OCI-M2 (cell line): ENCODE measurements around the gene FAM32A.

Source experiments
- DNase-seq: peaks from one replicate; lab custom pipeline; 2025; ENCODE audit not compliant: unreplicated experiment; lab: John Stamatoyannopoulos, UW

Gene FAM32A

DNA sequence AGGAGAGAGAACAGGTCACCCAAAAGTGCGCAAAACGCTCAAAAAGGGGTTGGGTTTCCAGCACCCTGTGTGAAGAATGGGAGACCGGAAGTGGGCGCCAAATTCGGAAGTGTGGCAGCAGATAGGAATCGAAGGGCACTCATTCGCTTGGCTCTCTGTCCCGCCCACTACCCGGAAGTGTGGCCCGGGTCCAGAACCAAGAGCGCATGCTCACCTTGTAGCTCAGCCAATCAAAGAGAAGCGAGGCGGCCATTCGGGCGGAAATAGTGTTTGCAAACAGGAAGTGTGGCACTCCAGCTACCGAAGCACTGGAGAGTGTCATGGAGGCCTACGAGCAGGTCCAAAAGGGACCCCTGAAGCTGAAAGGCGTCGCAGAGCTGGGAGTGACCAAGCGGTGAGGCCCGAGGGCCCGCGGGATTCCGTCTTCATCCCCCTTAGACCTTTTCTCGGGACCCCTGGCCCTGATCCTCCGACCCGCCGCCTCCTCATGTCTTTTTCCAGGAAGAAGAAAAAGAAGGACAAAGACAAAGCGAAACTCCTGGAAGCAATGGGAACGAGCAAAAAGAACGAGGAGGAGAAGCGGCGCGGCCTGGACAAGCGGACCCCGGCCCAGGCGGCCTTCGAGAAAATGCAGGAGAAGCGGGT, at the start of gene FAM32A:
Gene FAM32A (plus strand): TSS at position 288 of the 645 bp plus-strand sequence. CDS start 33 bp downstream, at position 321.
- peak; percentile 99 for DNase-seq

DNA sequence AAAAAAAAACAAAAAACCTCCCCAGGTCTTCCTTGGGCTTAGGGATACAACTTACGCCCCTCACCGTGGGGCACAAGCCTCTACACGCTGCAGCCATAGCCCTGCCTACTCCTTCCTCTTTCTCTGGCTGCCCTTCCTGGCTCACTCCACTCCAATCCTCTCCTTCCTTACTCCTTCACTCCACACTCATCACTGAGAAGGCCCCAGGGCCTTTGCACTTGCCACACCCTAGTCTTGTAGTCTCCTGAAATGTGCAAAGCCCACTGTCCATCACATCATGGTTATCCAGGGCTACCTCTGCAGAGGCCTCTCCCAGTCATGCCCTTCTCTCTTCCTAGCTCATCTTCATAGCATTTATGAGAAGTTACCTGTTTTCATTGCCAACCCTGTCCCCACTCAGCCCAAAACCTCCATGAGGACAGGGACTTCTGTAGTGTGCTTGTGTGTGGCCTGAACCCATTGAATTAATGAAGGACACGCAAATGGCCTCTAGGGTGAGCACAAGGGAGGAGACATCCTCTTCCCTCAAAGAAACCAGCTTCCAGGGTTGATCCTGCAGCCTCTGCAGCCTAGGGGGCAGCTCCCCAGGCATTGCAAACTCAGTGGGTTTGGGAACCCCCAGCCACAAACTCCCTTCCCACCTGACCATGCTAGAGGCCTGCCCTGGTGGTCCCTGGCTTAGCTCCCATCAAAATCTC, 49.6 kb upstream of the FAM32A start:
- no peak for DNase-seq

DNA sequence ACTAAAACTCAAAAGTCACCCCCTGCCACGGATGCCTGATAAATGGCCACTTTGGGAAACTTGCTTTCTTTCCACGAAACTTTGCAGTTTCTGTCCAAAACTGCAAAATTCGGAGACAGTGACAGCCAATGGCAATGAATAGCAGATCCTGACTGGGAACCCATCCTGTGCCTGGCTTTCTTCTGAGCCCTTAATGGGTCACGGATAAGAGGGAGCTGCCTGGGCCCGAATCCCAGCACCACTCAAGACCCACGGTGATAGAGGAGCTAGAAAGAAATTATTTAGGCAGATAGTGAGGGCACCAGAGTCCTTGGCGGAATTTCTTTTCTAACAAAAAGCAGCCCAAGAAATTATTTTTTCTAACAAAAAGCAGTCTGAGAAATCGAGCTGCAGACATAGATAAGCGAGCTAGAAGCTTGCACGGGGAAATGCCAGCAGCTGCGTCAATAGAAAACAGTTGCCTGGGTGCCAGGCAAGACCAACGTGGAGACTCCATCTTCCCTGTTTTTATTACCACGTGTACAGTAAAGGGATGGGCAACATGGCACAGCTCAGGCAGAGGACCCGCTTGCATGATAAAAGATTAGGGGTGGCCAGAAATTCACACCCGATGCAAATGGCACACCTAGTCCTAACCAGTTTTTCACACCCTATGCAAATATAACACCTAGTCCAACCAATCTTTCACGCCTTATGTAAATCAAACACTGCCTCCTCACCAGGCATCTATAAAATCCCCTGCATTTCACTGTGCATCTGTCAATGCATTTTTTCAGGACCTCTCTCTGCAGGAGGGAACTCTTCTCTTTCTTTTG, 48.8 kb upstream of the FAM32A start:
- no peak for DNase-seq

DNA sequence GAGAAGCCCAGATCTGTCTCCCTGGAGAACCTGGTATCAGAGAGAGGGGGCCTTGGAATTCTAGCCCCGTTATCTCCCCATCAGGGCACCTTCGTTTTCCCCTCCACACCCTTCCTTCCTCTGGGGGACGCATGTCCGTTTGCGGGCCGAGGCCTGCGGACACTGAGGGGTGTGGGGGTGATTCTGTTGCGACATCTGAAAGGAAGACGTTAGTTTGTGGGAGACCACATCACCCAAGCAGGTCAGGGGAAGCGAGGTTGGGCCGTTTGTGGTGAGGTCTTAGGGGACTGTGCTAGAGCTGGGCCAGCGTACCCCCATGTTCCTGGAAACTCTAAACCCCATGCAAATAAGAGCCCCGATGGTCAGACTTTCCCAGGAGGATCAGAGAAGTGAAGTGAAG, 45.5 kb upstream of the FAM32A start:
- no peak for DNase-seq

DNA sequence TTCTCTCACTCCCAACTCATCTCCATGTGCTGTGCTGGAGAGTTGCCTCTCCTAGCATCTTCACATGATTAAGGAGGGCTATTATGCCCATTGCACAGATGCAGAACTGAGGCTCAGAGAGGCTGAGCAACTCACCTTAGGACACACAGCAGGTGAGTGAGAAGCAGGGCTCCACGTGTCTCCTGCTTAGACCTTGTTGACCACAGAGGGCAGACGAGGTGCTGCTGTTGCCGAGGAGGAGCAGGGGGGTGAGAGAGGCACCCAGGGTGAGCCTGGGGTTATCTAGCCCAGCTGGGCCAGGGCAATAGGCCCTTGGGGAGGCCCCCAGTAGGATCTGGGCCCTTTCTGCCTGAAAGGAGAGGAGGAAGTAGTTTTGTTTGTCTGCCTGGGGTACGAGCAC, 44.2 kb upstream of the FAM32A start:
- DNase-seq, result no peak

DNA sequence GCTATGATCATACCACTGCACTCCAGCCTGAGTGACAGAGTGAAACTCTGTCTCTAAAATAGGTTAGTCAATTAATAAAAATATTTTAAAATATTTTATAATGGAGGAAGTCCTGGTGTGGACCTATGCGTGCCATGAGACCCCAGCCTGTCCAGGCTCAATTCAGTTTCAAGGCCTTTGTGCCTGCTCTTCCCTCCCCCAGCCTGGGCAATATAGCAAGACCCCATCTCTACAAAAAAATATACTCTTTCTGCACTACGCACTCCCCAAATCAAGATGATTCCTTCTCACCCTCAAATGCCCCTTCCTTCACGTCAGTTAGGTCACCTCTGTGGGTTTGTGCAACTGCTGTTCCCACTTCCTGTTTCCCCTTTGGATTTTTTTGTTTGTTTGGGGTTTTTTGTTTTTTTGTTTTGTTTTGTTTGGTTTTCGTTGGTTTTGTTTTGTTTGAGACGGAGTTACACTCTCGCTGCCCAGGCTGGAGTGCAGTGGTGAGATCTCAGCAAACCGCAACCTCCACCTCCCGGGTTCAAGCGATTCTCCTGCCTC, 43.1 kb upstream of the FAM32A start:
- no peak for DNase-seq

DNA sequence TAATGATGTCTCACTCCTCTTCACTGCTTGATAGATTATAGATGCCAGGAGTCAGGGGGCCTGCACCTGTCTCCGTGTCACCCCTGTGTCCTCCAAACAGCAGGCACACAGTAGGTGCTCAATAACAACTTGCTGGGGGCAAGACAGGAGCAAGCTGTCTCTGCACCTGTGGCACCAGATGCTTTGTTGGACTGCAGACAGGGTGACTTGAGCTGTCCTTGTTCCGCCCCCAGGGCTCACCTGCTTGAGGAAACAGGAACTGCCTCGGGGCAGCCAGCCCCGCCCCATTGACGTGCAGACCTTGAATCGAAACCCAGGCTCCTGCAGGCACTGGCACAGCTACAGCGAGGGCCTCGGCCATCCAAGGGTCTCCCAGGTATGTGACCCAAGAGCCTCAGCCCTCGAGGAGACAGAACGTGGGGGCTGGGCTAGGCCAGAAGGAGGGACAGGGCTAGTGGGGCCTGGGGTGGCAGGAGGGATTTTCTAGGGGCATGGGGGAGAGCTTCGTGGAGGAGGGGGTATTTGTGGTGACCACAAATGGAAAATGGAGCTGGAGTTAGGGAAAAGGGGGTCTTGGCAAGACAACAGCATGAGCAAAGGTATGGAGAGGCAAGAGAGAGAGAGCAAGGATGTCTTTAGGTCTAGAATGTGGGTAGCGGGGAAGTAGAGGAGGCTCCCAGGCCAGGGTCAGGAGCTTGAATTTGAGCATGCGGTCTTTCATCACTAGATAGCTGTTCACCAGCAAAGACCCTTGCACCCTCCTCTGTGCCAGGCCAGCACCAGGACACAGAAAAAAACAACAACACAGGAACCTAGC, 41.6 kb upstream of the FAM32A start, which contains the start of gene HSH2D:
Gene HSH2D (plus strand): TSS at position 287 of the 817 bp plus-strand sequence. CDS start 5,066 bp downstream, outside the sequence.
- no peak for DNase-seq

DNA sequence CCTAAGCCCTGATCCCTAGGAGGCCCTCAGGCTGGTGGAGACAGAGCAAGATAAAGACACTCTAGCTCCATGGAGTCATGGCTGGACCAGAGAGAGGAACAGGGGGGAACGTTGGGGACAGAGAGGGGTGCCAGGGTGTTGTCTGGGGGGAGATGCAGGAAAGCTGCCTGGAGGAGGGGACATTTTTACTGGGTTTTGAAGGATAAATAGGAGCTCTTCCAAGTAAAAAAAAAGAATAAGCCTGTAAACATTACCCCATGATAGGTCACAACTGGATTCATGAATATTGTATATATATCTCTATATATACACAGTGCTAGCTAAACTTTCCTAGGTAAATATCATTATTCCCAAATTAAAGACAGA, 41.0 kb upstream of the FAM32A start:
- no peak for DNase-seq

DNA sequence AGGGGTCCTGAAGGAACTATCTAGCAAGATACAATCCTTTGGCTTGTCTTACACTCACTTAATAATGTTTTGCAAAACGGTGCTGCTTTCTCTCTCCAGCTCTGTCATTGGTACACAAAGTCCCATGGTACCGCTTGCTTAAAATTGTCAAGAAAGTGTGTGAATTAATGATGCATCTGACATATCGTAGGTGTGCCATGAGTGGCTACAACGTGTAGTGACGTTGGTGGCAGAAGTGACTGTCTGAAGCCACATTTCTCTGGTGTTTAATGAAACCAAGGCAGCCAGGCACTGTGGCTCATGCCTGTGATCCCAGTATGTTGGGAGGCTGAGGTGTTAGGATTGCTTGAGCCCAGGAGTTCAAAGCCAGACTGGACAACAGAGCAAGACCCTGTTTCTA, 39.1 kb upstream of the FAM32A start:
- DNase-seq, result no peak

DNA sequence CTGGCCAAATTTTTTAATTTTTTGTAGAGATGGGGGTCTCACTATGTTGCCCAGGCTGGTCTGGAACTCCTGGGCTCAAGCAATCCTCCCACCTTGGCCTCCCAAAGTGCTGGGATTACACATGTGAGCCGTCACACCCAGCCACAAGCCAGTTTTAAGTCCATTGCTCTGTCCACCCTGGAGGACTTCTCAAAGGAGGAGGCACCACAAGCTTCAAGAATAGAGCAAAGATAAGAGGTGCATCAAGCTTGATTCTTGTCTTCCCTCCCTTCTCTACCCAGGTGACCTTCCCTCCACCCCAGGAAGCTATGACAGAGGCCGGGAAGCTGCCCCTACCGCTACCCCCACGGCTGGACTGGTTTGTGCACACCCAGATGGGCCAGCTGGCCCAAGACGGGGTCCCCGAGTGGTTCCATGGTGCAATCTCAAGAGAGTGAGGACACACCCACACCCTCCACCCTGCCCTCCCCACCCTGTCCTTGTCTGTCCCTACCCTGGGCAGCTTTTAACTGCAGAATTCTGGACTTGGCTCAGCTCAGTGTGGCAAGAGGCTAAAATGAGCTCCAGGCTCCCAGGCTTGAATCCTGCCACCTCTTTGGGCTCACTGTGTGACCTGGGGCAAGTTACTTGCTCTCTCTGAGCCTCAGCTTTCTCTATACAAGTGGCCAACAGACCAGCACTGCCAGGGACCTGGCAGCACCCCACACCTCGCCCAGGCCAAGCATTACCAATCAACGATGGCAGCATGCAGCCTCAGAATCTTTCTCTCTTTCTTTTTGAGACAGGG, 36.6 kb upstream of the FAM32A start:
- no peak for DNase-seq

DNA sequence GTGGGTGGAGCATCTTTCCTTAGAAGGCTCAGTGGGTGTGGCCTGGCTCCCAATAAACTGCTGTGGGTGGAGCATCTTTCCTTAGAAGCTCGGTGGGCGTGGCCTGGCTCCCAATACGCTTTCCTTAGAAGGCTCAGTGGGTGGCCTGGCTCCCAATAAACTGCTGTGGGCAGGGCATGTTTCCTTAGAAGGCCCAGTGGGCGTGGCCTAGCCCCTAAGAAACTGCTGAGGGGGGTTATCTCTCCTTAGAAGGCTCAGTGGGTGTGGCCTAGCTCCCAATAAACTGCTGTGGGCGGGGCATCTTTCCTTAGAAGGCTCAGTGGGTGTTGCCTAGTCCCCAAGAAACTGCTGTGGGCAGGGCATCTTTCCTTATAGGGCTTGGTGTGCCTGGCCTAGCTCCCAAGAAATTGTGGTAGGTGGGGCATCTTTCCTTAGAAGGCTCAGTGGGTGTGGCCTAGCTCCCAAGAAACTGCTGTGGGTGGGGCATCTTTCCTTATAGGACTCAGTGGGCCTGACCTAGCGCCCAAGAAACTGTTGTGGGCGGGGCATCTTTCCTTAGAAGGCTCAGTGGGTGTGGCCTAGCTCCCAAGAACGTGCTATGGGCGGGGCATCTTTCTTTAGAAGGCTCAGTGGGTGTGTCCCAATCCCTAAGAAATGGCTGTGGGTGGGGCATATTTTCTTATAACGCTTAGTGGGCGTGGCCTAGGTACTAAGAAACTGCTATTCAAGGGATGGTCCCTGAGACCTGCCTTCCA, 31.5 kb upstream of the FAM32A start:
- DNase-seq, result no peak

DNA sequence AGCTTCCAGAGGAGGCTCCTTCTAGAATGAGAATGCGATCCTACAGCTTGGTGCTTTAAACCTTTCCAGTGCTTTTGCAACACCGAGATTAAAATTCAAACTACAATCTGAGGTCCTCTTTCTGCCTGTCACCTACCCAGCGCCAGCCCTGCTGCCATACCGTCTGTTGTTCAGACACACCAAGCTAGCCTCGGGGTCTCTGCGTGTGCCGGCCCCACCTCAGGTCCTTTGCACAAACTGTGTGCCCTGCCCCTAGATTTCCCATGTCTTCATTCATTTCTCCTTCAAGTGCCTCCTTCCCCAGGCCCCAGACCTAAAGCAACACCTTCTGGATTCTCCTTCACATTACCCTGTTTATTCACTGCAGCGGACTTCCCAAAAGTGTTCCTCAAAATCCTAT, 30.7 kb upstream of the FAM32A start:
- no peak for DNase-seq

DNA sequence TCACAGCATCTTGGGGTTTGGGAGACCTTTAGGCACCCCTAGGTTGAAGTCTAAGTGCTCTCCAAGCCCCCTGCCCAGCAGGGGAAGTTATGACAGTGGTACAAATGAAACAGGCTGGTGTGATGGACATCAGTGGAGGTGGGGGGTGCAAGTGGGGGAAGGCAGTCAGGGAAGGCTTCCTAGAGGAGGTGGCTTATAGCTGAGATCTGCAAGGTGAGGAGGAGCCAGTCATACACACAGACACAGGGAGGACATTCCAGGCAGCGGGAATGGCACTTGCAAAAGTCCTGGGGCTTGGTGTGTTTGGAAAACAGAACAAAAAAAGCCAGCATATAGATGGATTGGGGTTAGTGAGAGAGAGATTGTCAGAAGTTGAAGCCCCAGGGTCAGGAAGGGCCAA, 30.1 kb upstream of the FAM32A start:
- no peak for DNase-seq

DNA sequence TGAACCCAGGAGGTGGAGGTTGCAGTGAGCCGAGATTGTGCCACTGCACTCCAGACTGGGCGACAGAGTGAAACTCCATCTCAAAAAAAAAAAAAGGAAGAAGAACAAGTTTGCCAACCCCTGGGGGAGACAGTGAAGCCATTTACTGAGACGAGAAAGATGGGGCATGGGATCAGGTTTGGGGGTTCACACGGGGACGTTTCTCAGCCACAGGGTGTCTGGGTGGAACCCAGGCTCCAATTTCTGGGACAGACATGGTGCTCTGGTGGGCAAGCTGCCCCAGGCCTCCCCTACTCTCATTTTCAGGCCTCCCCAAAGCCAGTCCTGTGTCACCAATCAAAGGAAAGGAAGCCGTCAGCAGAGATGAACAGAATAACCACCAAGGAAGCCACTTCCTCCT, 28.3 kb upstream of the FAM32A start:
- DNase-seq, result no peak

DNA sequence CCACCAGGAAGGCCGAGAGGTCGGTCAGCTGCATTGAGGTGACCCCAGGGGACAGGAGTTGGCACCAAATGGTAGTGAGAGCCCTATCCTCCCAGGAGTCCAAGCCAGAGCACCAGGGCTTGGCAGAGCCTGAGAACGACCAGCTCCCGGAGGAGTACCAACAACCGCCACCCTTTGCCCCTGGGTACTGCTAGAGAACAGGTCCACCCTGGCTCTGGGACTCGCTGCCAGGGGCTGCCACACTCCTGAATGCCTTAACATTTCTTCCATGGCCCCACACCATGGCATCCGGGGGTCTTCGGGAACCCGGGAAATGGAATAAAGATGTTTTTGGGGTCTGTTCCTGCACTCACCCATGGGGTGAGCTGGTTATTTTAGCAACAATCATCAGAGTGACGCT, 27.6 kb upstream of the FAM32A start:
- no peak for DNase-seq

DNA sequence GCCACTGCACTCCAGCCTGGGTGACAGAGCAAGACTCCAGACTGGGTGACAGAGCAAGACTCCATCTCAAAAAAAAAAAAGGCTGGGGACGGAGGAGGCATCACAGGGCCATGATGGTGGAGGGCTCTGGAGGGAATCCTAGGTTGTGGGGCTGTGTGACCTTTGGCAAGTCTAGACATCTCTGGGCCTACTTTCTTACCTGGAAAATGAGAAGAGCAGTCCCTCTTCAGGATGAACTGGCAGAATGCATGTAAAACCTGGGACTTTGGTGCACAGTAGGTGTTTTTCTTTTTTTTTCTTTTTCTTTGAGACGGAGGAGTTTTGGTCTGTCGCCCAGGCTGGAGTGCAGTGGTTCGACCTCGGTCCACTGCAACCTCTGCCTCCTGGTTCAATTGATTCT, 25.6 kb upstream of the FAM32A start:
- no peak for DNase-seq

DNA sequence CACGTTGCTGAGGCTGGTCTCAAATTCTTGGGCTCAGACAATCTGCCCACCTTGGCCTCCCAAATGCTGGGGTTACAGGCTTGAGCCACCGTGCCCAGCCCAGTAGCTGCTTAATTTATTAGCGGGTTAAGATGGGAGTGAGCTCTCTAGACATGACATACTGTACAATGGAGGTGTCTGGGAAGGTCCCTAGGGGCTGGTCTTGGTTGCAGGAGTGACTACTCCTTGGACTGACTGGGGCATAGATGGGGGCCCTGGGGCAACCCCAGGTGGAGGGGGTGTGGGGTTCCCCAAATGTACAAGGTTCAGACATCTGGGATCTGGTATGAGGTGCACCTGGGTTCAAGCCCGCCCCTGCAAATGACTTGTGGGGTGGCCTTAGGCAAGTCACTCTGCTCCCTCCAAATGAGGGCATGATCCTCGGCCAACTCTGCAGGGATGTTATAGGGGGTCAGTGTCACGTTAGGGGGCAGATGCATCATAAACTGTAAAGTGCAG, 24.7 kb upstream of the FAM32A start:
- no peak for DNase-seq

DNA sequence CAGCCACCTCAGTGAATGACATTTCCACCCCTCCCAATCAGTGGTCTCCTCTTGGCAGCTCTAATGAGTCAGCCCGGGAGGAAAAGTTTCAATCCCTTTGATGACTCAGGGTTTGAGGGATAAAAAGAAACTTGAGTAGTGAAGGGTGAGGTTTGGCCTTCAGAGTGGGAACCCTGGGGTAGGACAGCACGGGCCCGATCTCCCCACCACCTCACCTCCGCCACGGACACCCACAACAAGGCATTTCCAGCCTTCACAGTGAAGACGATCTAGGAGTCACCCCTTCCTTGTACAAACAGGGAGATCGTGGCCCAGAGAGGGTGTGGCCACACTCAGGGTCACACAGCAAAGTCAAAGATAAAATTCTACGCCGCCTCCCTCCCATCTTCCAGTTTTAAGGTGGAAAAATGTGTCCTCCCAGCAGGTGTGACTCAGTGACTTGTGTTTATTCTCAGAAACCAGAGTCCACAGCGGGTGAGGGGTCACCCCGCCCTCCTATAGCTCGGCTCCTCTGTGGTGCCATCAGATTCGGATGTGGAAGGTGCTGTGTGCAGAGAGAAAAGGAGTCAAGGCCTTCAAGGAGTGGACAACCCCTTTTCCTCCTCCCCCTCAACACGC, 24.2 kb upstream of the FAM32A start:
- no peak for DNase-seq

DNA sequence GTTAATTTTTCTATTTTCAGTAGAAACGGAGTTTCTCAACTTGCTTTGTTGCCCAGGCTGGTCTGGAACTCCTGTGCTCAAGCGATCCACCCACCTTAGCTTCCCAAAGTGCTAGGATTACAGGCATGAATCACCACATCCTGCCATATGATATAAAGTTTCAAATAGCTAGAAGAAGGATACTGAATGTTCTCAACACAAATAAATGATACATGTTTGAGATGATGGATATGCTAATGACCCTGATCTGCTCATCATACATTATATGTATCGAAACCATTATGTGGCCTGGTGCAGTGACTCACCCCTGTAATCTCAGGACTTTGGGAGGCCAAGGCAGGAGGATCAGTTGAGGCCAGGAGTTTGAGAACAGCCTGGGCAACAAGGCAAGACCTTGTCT, 23.4 kb upstream of the FAM32A start:
- DNase-seq, result no peak
